RWPE2 (cell line): ENCODE measurements around the gene ARID5B.
A peak's percentile ranks its signal among the peaks of the same experiment; 100 is the strongest.

Experiments used
- ATAC-seq: fragments of 200-7000 bp; cut with Tn5 transposase; 3 replicates; pipeline ENCODE4 v1.9.1; 2021; ENCODE audit warnings: low read depth
- DNase-seq: peaks from one replicate; pipeline ENCODE4 v3.0.0-alpha.2; 2020; ENCODE audit warnings: low spot score
- H3K27ac ChIP-seq: fragments of 450-650 bp; 2 replicates; pipeline ENCODE4 v1.5.1; 2017; ENCODE audit warnings: mild to moderate bottlenecking; ENCODE audit not compliant: poor library complexity, severe bottlenecking
- H3K27me3 ChIP-seq: fragments of 250-450 bp; sonication (Bioruptor Pico); 2 replicates; pipeline ENCODE4 v1.5.1; 2021; ENCODE audit warnings: mild to moderate bottlenecking, moderate library complexity; ENCODE audit not compliant: insufficient read depth, poor library complexity, severe bottlenecking
- H3K36me3 ChIP-seq: fragments of 250-450 bp; sonication (Bioruptor Pico); 2 replicates; pipeline ENCODE4 v1.5.1; 2020; ENCODE audit warnings: low read depth, mild to moderate bottlenecking, moderate library complexity
- H3K4me1 ChIP-seq: fragments of 250-450 bp; sonication (Bioruptor Pico); 2 replicates; pipeline ENCODE4 v1.5.1; 2021; ENCODE audit warnings: mild to moderate bottlenecking, moderate library complexity; ENCODE audit not compliant: insufficient read depth, poor library complexity, severe bottlenecking
- H3K4me3 ChIP-seq: fragments of 250-450 bp; sonication (Bioruptor Pico); 2 replicates; pipeline ENCODE4 v1.5.1; 2021; ENCODE audit warnings: mild to moderate bottlenecking, moderate library complexity; ENCODE audit not compliant: severe bottlenecking
- H3K9me3 ChIP-seq: fragments of 250-450 bp; sonication (Bioruptor Pico); 2 replicates; pipeline ENCODE4 v1.5.1; 2021; ENCODE audit warnings: mild to moderate bottlenecking, moderate library complexity; ENCODE audit not compliant: severe bottlenecking
- TF ChIP-seq, protein P1 (sequence below): fragments of 450-650 bp; IDR thresholded peaks from one replicate; pipeline ENCODE4 v1.5.1; 2017; ENCODE audit warnings: mild to moderate bottlenecking, moderate library complexity; ENCODE audit not compliant: poor library complexity, severe bottlenecking

ARID5B gene

DNA sequence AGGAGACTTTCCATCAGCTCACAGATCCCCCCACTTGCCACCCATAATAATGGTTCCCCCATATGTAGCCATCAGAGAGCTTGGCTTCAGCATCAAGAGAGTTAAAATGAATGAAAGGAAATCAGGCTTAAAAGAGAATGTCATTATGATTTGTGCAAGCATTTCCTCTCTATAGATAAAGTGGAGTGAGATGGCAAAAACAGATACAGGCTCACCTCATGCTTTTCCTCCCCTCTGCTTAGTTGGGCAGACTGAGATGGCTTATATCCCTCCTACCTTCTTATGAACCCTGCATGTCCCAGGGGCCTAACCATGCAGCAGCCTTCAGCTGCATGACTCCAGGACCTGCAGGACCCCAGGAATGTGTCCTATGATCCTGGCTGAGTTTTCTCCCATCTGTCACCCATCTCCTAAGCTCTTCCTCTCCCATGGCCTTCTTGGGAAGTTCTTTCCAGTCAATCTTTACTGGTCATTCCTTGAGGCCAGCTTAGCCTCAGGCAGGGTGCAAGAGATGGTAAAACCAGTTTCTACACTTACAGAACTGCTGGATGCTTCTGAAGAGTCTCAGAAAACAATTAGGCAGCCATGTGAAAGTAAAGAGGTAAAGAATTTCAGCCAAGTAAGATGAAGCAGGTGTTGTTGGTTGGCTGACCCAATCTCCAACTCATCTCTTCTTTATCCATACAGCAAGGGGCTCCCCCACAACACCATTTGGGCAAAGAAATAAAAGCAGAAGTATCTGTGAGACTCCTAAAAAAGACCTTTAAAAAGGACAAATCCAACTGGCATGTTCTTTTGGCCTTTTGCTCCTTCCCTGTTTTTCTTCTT lies 207.5 kb downstream of the ARID5B start:
- ATAC-seq (no peak), DNase-seq (no peak)
- peaks cover 6% of the 10 kb centered on the region for H3K4me1 ChIP-seq
- TF ChIP-seq, protein P1, sequence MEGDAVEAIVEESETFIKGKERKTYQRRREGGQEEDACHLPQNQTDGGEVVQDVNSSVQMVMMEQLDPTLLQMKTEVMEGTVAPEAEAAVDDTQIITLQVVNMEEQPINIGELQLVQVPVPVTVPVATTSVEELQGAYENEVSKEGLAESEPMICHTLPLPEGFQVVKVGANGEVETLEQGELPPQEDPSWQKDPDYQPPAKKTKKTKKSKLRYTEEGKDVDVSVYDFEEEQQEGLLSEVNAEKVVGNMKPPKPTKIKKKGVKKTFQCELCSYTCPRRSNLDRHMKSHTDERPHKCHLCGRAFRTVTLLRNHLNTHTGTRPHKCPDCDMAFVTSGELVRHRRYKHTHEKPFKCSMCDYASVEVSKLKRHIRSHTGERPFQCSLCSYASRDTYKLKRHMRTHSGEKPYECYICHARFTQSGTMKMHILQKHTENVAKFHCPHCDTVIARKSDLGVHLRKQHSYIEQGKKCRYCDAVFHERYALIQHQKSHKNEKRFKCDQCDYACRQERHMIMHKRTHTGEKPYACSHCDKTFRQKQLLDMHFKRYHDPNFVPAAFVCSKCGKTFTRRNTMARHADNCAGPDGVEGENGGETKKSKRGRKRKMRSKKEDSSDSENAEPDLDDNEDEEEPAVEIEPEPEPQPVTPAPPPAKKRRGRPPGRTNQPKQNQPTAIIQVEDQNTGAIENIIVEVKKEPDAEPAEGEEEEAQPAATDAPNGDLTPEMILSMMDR = no peak
- H3K27me3 ChIP-seq = no peaks in the 10 kb centered on the region
- no peak overlapping the region for H3K27ac ChIP-seq
- no peaks in the 10 kb centered on the region for H3K9me3 ChIP-seq
- no peak overlapping the region for H3K4me3 ChIP-seq
- H3K36me3 ChIP-seq = no peaks in the 10 kb centered on the region

DNA sequence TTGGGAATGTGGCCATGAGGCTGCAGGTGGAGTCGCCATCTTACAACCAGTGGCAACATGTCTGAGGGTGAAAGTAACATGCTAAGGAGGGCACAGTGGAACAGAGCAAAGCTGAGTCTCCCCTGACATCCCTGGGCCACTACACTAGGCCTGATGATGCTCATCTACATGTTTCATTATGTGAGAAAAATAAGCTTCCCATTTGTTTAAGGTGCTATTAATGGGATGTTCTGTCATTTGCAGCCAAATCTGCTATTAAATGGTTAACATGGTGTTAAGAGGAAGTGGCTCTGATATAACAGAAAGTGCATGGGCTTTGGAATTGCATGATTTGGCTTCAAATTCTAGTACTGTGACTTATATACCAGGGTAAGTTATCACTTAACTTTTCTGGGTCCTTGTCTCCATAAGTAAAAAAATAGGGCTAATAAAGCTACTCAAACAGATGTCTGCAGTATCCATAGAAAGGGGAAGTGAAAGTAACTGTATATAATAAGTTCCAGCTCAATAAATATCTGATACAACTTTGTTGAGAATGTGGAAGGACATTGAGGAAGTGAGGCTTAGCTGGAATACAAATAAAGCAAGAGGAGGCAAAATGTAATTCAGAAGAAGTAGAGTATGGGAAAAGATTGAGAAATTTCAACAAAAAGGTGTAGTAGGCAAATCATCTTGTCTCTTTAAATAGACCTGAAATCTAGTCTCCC lies 208.2 kb downstream of the ARID5B start:
- no peak for ATAC-seq
- Histone ChIP-seq H3K36me3 (no peaks in the 10 kb centered on the region), H3K9me3 (no peaks in the 10 kb centered on the region), H3K27me3 (no peaks in the 10 kb centered on the region), H3K4me3 (no peak overlapping the region), H3K4me1 (peaks cover 6% of the 10 kb centered on the region), H3K27ac (no peak overlapping the region)
- DNase-seq = no peak
- TF ChIP-seq, protein P1 = no peak

DNA sequence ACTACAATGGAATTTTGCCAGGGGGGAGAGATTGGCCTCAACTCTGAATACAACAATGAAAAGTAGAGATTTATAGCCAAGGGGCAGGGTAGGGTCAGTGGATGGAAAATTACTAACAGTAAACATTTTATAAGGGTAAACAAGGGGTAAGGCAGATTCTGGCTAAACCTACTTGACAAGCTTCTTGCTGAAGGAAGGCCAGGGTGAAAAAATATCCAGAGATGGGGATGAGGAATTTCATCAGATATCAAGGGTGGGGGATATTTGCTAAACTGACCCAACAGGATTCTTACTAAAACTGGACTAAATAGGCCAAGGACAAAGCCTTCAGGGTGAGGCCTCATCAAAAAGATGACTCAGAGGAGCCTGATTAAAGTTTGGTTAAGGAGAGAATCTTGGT lies 210.8 kb downstream of the ARID5B start:
- H3K4me1 ChIP-seq = peaks cover 6% of the 10 kb centered on the region
- no peaks in the 10 kb centered on the region for H3K9me3 ChIP-seq
- TF ChIP-seq, protein P1 = no peak
- H3K27ac ChIP-seq = no peak overlapping the region
- ATAC-seq = peak; percentile 61
- H3K4me3 ChIP-seq = no peak overlapping the region
- no peaks in the 10 kb centered on the region for H3K27me3 ChIP-seq
- no peaks in the 10 kb centered on the region for H3K36me3 ChIP-seq
- no peak for DNase-seq

DNA sequence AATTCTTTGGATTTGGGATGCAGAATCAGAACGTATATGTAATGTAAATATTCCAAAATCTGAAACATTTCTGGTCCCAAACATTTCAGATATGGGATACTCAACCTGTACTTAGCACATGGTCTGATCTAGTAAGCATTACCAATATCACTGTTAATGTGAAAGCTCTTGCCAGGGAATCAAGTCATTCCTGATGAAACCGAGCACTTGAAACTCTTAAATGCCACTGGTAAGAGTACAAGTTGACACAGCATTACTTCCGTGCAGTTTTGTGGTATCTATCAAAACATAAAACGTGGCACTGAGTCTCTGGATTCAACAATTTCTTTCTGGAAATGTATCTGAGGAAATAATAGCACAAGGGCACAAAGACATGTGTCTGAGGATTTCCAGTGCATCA lies 211.5 kb downstream of the ARID5B start:
- no peaks in the 10 kb centered on the region for H3K27me3 ChIP-seq
- DNase-seq (no peak), ATAC-seq (no peak)
- TF ChIP-seq, protein P1 = no peak
- no peaks in the 10 kb centered on the region for H3K9me3 ChIP-seq
- peaks cover 6% of the 10 kb centered on the region for H3K4me1 ChIP-seq
- no peak overlapping the region for H3K4me3 ChIP-seq
- H3K36me3 ChIP-seq = no peaks in the 10 kb centered on the region
- no peak overlapping the region for H3K27ac ChIP-seq
